Tibial artery (tissue), 4 donors: ENCODE results near the gene RPL41.

Experiments used
- DNase-seq, 2 donors: peaks; one replicate each; pipeline ENCODE4 v3.0.0-alpha.2; 2019
- H3K27ac ChIP-seq, 2 donors: fragments of 200-600 bp; sonication (generic) in 1 of 2; 1 replicate in 1 of 2; 2 replicates in 1 of 2; pipeline ENCODE4 v1.5.1; 2018 to 2019; ENCODE audit warnings: mild to moderate bottlenecking in 1 of 2
- H3K27me3 ChIP-seq, 2 donors: fragments of 200-600 bp; sonication (generic) in 1 of 2; one replicate each; pipeline versions ENCODE4 v1.5.1 to v1.6.0; 2016 to 2019
- H3K36me3 ChIP-seq, 3 donors: fragments of 200-600 bp; sonication (generic) in 2 of 3; one replicate each; pipeline ENCODE4 v1.5.1; 2016 to 2019; ENCODE audit warnings: mild to moderate bottlenecking in 2 of 3
- H3K4me1 ChIP-seq, 4 donors: fragments of 200-600 bp; sonication (generic) in 2 of 4; 1 replicate in 3 of 4; 2 replicates in 1 of 4; pipeline ENCODE4 v1.5.1; 2016 to 2019
- H3K4me3 ChIP-seq, 2 donors: fragments of 200-600 bp; sonication (generic) in 1 of 2; 1 replicate in 1 of 2; 2 replicates in 1 of 2; pipeline ENCODE4 v1.5.1; 2018 to 2019; ENCODE audit warnings: mild to moderate bottlenecking in 2 of 2
- H3K9me3 ChIP-seq, 3 donors: fragments of 200-600 bp; sonication (generic) in 1 of 3; one replicate each; pipeline ENCODE4 v1.5.1; 2016 to 2019
- CTCF ChIP-seq, 2 experiments: fragments of 200-600 bp in 1 of 2; fragments of 450-650 bp in 1 of 2; IDR thresholded peaks; one replicate each; pipeline ENCODE4 v1.5.1; 2017 to 2019; ENCODE audit warnings: antibody characterized with exemption in 2 of 2, mild to moderate bottlenecking in 1 of 2, moderate library complexity in 1 of 2
- intact Hi-C: fragments of 100-400 bp; cut with DNase I; formaldehyde crosslinking; loops from one replicate; pipeline ENCODE4 v1.15.0; 2023; ENCODE audit warnings: low total_unique reads

Gene RPL41

GRCh38 chr12:56160193-56160763 lies 43.8 kb downstream of the RPL41 start:
- H3K27ac ChIP-seq, result peak overlapping the region; percentile 95 to 99
- peaks cover 55 to 66% (median 60%) of the 10 kb centered on the region in 3 donors for H3K36me3 ChIP-seq
- no peak for TF ChIP-seq CTCF (IDR thresholded peaks at IDR 0.05)
- no peak for DNase-seq
- H3K4me3 ChIP-seq, result peak overlapping the region; percentile 77 to 93
- intact Hi-C loops, result loop anchor here (5.0 kb wide), 1 partner anchor 33 kb away; the partner anchor contains the start of gene ESYT1
- H3K27me3 ChIP-seq, result no peaks in the 10 kb centered on the region
- no peaks in the 10 kb centered on the region for H3K9me3 ChIP-seq
- peaks cover 0 to 40% (median 29%) of the 10 kb centered on the region in 4 donors for H3K4me1 ChIP-seq

- no peak for DNase-seq
- no peaks in the 10 kb centered on the region for H3K27me3 ChIP-seq
- intact Hi-C loops, result loop anchor here (5.0 kb wide), 1 partner anchor 34 kb away; the partner anchor contains the start of gene ESYT1
- TF ChIP-seq CTCF (IDR thresholded peaks at IDR 0.05), result no peak
- no peaks in the 10 kb centered on the region for H3K9me3 ChIP-seq
- peak overlapping the region; percentile 77 to 93 for H3K4me3 ChIP-seq
- H3K36me3 ChIP-seq, result peaks cover 58 to 71% (median 68%) of the 10 kb centered on the region in 3 donors
- H3K27ac ChIP-seq, result peak overlapping the region; percentile 95 to 99
- peaks cover 0 to 40% (median 29%) of the 10 kb centered on the region in 4 donors for H3K4me1 ChIP-seq
Observed at GRCh38 chr12:56160894-56161689, 44.7 kb downstream of the RPL41 start.

GRCh38 chr12:56161690-56162351 lies 45.4 kb downstream of the RPL41 start:
- Histone ChIP-seq H3K4me3 (peak overlapping the region; percentile 77 to 93), H3K9me3 (no peaks in the 10 kb centered on the region), H3K36me3 (peaks cover 61 to 79% (median 75%) of the 10 kb centered on the region in 3 donors), H3K4me1 (peaks cover 0 to 37% (median 29%) of the 10 kb centered on the region in 4 donors), H3K27me3 (no peaks in the 10 kb centered on the region), H3K27ac (peak overlapping the region; percentile 95 to 99)
- no peak for DNase-seq
- intact Hi-C loops, result loop anchor here (5.0 kb wide), 1 partner anchor 35 kb away; the partner anchor contains the start of gene ESYT1
- TF ChIP-seq CTCF (IDR thresholded peaks at IDR 0.05), result no peak

- no peaks in the 10 kb centered on the region for H3K27me3 ChIP-seq
- H3K4me1 ChIP-seq, result peaks cover 0 to 35% (median 28%) of the 10 kb centered on the region in 4 donors
- no peak for TF ChIP-seq CTCF (IDR thresholded peaks at IDR 0.05)
- intact Hi-C loops, result loop anchor here (5.0 kb wide), 1 partner anchor 35 kb away; the partner anchor contains the start of gene ESYT1
- H3K4me3 ChIP-seq, result peak overlapping the region in 1 of 2 donors; percentile 77
- H3K36me3 ChIP-seq, result peaks cover 69 to 87% (median 84%) of the 10 kb centered on the region in 3 donors
- DNase-seq, result no peak
- H3K9me3 ChIP-seq, result no peaks in the 10 kb centered on the region
- H3K27ac ChIP-seq, result peak overlapping the region; percentile 95 to 99
Observed at GRCh38 chr12:56162468-56163290, 46.2 kb downstream of the RPL41 start.
